Hematopoietic multipotent progenitor cell treated with erythropoietin and hydrocortisone succinate and interleukin-3 and kit ligand, for 17 days (in vitro differentiated cells): ENCODE data around the gene KEL.

Source experiments
- DNase-seq: peaks from one replicate; pipeline ENCODE4 v3.0.0-alpha.2; 2015; ENCODE audit warnings: low spot score

KEL gene

DNA sequence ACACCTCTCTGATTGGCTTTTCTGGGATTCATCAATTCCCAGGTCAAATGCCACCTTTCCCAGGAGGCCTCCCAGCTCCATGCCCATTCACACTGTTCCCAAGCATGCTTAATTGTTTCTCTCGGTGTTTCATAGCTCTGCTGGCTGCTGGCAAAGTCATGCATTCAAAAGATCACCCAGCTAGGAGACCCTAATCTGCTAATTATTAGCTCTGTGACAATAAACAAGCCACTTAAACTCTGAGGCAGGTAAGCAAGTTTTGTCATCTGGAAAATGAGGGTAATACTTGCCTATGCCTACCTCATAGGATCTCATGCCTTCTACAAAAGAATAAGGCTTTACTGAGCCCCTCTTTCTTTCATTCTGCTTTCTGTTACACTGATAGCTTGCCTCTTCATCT, 828 bp upstream of the KEL start:
- no peak for DNase-seq

DNA sequence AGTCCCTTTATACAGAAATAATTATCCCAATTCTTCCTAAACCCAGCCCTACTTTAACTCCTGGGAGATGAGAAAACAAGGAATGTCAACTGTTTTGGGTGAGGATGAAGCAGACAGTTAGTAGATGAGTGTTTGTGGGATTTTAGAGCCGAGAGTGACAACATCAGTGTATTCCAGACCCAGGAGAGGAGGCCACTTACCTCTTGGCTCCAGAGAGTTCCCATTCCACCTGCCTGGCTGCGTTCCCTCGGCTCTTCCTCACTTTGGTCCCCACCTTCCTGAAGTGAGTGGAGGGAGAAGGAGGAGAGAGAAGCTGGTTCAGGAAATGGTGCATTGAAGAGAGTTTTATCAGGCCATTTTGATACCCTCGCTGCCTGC, 579 bp downstream of the KEL start:
- DNase-seq = peak; percentile 57

DNA sequence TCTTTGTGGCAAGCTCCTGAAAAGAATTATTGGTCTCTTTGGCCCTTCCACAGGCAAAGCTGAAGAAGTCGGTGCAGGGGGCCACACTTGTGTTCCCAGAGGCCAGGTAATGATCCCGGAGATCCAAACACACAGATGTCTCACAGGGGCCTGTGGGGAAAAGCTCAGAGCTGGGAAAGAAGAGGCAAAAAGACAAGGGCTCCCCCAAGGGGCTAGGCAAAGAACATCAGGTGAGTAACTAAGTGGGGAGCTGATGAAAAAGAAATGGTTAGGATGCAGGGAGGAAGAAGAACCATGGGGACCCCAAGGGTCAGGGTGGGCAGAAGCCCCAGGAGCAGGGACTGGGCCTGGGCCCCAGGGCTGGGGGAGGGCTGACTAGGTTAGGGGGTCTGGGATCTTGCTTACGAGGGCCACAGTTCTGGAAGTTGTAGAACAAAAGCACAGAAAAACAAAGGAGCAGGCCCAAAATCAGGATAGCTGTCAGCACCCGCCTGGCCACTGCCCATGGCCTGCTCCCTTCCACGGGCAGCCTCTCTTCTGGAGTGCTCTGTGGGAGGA, 1.1 kb downstream of the KEL start:
- peak; percentile 74 for DNase-seq

DNA sequence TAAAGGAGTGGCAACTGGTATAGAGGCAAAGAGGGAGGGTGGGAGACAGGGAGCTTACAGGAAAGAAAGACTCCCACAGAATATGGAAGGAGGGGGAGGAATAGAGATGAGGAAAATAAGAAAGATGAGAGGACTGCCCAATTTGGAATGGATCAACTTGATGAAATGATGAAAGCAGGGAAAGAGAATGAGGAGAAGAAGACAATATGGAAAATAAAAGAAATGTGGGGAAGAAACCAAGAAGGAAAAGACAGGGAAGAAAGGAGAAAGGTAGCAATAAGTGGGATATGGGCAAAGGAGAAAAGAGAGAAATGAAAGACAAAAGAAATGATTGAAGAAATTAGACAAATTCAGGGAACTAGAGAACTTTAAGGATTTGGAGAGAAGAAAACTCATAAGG, 3.0 kb downstream of the KEL start:
- DNase-seq = no peak

DNA sequence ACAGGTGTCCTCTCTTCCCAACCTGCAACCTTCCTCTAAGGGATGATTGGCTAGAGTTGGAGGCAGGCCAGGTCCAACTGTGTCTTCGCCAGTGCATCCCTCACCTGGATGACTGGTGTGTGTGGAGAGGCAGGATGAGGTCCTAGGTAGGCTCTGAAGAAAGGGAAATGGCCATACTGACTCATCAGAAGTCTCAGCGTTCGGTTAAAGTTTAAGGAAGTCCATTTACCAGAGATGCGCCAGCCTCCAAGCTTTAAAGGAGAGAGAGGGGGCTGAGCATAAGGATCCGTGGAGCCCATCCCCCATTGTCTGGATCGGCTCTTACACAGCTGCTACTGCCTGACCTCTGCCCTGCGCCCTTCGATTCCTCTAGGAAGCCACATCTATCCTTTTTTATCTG, 4.4 kb downstream of the KEL start:
- no peak for DNase-seq

DNA sequence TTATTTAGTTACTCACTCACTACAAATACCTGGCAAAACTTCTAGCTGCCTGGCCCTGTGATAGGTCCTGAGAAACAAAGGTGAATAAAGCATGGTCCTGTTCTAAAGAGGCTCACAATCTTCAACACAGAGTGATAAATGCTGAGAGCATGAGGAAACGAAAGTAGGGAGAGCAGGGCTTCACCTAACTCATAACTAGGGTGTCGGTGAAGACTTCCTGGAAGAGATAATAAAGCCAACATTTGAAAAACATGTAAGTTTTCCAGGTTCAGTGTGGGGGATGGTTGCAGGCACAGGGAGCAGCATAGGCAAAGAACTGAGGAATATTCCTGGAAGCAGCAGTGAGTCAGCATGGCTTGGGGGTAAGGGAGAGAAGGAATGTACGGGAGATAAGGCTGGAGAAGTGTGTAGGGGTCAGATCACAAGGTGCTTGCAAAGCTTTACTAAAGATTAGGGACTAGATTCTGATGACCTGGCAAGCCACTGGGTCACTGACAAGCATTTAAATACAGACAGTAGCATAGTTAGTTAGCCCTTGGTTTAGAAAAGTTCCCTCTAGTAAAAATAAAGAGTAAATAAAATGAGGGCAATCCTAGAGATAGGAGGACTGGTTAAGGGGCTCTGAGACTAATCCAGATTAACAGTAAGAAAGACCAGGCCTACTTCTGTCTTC, 5.1 kb downstream of the KEL start:
- DNase-seq = peak; percentile 62

DNA sequence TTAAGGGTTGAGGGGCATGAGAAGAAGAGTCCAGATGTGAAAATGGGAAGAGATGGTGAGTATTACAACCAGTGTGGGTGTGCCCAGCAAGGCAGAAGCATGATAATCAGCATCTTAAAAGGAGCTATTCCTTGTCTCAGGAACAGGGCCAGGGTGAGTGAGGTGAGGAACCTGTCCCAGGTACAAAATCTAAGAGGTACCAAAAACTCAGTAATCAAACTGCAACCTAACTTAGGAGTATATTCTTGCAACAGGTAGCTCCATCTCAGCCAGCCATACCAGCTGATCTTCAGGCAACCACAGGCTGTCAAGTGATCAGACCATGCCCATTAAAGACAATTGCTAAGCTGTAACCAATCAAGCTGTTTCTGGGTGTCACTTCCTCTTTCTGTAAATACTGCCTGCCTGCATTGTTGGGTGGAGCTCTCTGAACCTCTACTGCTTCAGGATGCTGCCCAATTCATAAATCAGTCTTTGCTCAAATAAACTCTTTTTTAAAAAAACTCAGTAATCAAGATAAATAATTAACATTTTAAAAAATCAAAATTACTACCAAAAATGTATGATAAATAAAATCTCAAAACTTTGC, 7.4 kb downstream of the KEL start:
- no peak for DNase-seq

DNA sequence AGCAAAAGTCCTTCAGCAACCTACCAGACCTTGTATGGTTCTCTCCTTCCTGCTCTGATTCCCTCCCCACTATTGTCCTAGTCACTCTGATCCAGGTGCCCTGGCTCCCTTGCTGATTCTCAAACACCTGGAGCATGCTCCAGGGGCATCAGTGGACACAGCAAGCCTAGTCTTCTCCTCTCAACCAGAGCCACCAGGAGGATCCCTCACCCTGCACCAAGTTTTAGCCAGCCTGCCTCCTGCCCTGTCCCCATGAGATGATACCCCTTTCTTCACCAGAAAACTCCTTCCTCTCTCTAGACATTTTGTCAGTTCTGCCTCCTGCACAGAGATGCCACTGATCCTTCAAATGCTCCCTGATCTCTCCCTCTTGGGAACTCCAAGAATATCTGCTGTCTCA, 11.9 kb downstream of the KEL start:
- no peak for DNase-seq

DNA sequence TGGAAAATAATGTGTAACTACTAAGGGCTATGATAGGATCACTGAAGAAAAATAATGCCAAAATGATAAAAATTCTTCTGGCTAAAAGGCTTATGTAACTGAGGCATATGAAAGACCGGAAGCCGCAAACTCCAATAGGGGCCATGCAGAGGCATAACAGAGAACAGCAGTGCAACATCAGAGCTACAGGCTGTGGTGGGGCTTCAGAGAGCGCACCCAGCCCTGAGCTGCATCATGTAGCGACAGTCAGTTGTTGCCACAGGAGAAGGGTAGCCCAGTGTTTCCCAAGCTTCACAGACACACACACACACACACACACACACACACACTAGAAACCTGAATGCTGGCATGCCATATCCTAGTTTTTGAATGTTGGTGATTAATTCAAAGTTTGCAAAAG, 13.6 kb downstream of the KEL start:
- DNase-seq = no peak

DNA sequence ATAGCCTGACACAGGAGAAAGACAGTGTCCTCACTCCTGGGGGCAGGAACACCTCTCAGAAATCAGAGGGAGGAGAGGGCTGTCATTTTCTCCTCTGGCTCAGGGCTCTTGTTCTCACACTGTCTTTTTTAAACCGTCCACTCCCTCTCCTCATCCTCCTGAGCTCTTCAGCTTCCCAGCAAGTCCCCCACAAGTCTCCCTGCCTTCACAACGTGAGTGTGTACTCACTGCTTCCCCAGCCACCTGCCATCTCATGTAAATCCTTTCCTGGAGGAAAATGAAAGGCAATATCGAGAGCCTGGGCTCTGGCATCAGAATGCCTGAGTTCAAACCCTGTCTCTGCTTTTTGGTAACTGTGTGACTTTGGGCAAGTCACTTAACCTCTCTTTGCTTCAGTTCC, 17.2 kb downstream of the KEL start:
- DNase-seq = no peak

DNA sequence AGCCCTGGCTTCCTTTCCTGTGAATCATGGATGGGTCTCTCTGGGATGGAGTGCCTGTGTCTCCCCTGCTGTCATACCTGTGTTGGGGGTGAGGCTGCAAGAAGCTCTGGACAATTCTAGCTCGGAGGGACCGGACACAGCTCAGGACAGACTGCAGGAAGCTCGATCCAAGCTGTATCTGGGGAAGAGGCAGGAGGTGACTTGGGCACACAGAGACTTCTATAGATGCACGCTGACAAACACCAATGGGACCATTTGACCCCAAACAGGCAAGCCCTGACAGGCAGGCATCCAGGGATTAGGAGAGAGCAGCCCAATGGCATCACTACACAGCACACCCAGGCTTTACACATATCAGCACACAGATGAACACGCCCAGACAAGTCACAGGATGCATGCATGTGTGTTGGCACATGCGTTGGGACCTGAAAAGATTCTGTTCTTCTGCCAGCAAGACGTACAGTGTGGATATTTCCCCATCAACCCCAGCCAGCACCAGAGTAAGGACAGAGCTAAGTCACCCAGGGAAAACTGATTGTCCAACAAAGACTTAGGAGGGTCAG, 18.4 kb downstream of the KEL start:
- no peak for DNase-seq

DNA sequence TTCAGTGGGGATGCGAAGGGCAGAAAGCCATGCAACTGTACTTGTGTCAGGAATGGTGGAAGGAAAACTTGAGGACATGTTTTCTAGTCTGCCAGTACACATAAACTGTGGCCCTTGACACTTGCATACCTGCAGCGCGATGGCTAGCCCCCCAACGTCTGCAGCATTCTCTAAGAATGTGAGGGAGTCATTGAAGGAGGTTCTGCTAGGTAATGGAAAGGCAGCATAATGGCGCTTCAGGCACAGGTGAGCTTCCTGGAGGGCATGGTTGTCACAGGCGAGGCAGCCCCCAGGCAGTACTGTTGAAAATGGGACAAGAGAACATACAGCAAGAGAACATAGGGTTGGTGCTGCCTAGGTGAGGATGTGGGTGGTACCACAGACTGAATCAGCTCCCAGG, 19.4 kb downstream of the KEL start:
- no peak for DNase-seq

DNA sequence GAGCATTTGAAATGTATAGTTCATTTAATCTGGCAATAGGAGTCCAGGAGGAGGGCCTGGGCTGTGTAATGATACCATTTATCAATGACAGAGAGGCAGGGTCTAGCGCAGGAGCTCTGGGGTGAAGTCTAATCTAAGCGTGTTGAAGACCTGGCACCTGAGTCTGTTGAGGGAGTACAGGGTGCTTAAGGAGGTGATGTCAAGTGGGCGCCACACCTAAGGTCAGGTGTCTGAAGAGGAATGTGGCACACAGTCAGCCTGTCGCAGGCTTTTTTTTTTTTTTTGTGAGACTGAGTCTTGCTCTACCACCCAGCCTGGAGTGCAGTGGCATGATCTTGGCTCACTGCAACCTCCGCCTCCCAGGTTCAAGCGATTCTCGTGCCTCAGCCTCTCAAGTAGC, 20.6 kb downstream of the KEL start:
- no peak for DNase-seq

DNA sequence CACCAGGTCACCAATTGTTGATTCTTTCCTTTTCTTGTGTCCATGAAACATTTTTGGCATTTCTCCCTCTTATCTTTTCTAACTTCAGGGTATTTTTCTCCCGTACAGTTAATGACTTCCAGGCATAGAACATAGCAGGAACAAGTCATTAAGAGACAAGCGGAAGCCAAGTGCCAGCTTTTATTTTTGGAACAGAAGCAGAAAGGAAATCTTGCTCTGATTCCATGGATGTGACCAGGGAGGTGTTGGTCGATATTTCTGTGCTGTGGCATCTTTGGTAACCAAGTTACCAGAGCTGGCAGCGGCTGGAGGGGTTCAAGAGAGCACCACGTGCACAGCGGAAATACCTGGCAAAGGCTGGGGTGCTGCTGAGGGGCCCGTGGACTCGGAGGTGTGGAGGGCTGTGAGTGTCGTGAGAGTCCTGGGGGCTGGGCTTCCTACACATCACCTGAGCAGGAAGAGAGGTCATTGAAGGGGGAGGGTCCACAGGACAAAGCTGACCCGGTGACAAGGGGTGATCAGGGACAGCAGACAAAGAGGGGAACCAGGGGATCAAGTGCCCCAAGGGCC, 21.1 kb downstream of the KEL start:
- DNase-seq = no peak

DNA sequence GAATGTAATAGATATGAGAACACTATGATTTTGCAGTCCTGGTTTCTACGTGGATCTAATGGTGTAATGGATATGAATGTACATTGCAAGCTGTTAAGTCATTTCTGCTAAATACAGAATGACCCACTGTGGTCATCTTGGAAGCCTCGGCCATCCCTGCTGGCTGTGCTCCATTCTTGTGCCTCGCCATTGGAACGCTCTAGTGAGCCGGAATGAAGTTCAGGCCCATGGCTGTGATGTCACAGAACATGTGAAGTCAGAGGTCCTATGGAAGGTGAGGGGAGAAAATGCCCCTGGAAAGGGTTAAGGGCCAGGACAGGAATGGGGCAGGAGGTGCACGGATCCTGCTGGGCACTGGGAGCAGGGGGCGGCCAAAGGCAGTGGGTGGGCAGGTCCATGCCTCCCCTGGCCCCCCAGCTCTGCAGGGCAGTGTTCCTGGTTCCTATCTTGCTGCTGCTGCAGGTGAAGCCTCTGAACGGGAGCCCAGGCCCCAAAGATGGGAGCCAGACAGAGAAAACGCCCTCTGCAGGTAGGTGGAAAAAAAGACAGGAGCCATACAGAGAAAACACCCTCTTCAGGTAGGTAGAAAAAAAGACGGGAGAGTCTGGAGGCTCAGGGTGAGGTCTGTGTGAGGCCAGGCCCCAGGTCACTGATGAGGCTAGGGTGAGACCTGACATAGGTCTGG, 22.8 kb downstream of the KEL start, which contains the start of gene LLCFC1:
TSS of gene LLCFC1 (plus strand) at position 259 of the 685 bp plus-strand sequence. CDS start at position 397, 138 bp downstream.
- no peak for DNase-seq

DNA sequence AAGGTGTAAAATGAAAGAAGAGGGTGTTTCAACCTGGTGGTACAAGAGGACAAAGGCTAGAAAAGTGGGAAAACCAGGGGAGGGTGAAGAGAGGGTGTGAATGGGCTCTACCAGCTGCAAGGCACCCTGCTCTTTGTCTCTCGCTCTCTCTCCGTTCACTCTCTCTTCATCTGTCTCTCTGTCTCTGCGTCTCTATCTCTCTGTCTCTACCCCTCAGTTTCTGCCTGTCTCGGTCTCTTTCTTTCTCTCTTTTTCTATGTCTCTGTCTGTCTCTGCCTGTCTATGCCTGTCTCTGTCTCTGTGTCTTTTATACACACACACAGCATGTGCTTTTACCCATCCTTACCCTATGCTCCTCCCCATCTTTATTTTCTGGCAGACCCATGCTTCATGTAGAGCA, 23.6 kb downstream of the KEL start:
- no peak for DNase-seq

DNA sequence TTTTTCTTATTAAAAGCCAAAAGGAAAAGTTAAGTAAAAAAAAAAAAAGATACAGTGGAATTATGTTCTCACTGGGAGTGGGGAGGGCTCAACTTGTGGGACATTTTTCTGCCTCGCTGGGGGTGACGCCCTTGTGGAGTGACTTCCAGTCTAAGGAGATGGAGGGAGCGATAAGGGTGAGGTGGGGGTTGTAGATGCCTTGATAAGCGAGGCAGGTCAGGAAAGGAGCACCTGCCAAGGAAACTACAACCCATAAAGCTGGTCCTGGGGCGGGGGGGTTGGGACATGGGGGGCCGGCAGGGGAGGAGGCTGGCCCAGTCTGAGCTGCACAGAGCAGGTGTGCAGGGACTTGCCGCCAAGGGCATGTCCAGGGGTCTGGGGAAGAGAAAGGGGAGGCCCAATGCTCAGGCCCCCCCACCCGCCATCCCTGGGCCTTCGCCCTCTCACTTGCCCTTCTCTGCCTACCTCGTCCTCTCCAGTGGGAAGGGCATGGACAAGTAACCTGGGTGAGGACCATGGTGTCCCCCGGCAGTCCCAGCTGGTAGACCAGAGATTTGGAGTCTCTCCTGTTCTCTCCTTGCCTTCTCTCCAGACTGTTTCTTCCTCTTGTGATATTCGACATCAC, 26.1 kb downstream of the KEL start:
- DNase-seq = no peak

DNA sequence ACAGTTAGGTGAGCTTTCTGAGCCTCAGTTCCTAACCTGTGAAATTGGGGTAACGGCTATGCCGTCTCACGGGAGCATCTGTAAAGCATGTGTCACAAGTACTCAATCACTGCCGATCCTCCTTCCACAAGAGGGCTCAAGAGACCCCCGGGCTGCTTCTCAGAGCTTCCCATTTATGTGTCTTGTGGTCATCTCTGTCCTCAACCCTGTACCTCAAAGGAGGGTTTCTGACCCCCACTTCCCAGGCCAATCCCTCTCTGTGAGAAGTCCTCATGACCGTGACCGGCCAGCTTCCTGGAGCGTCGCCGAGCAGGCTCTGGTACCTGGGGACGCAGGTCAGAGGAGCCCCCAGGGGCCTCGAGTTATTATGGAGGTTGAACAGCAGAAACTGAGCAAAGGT, 28.1 kb downstream of the KEL start:
- DNase-seq = no peak

DNA sequence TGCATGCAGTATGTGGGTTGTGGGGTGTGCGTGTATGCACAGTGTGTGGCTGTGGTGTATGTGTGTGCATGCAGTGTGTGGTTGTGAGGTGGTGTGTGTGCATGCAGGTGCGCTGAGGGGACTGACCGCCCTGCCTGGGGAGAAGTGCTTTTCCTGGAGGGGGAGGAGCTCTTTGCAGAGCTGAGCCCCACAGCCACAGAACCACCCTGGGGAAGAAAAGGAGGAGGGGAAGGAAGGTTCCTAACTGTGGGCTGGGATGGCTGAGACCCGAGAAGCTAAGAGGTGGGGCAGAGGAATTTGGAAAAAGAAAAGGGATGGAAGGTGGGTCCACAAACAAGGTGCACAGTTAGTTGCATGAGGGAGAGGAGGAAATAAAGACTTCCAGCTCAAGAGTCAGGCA, 28.5 kb downstream of the KEL start, which contains the start of gene TRPV5:
TSS of gene TRPV5 (minus strand) at position 123 of the 400 bp plus-strand sequence. CDS start 287 bp downstream, outside the sequence.
- DNase-seq = no peak

DNA sequence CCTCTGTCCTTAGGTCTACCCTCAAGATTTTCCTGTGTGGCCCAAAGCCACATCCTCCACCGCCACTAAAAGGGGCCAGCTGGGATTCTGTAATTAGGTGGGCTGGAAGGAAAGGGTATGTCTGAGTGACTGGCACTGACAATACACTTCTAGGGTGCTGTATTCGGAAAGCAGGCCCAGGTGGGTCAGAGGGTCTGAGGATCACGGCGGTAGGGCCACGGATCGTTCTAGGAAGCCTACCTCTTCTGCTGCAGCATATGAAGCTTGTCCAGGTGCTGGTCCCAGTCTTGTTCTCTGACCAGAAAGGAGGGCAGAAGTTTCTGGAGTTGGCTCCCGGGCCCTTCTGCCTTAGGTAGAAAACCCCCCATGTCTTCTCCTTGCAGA, 29.1 kb downstream of the KEL start:
- no peak for DNase-seq

DNA sequence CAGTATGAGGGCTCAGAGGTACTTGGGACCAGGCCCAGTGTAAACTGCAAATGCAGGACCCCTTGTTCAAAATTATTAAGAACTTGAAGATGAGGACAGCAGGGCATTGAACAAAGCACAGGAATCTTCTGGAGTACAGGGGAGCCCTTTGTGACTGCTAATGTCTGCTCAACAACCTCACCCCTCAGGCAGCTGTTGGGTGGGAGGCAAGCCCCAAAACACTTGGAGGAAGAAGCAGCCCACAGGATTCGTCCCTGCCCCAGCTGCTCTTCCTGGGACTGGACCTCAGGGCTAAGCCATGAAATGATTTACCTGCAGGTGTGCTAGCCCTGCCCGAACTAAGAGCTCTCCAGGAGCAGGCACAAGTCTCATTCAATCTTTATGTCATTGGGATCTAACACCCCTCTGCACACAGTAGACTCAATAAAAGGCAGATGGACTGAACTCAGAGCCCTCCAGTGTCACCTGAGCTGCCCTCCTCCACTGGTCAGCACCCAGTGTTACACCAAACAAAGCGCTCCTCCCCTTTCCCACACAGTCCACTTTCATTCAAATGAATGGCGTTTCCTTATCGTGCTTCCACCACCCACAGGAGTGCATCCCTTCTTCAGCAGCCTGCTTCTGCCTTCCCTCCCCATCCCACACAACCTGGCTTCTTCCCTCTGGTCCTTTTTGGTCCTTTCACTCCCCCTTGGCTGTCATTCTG, 29.6 kb downstream of the KEL start:
- no peak for DNase-seq
